ENCODE results near the gene MYZAP. TPM values are rescaled to one million over a fixed set of nuclear protein-coding genes. Genes with fewer than 3 reads are reported as not detected.

Gene MYZAP
- total and polyA plus RNA-seq, 2 of the 4 experiments (the other 2 are of a cell fraction) = not detected

DNA sequence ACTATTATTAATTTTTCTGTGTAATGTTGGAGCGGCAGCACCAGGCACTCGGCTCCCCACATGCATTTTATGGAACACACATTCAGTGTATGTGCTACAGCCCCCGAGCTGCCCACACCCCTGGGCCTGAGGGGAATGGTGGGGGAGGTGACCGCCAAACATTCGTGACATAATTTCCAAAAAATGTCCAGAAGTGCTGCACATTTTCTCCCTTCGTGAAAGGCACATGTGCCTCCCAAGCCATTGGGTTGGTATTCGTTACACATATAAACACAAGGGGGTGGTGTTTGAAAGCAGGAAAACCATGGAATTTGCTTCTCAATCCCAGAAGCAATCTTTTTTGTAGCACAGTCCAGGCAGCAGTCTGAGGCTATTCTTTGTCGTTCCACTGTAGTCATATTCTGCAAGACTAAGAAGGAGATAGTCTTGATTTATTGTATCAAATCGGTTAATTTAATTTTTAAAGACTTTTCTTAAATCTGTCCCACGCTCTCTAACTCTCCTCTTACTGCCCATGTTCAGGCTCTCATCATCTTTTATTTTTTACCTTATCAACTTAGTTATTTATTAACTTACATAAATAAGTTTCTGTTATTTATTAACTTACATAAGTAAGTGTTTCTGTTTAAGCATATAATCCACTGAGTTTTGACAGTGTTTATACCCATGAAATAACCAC lies 75.6 kb downstream of the MYZAP start:
- no peaks in the 10 kb centered on the region for H3K36me3 ChIP-seq (ENCODE audit: control insufficient read depth, insufficient read depth, low read length)
- no peaks in the 10 kb centered on the region for H3K9me1 ChIP-seq (ENCODE audit: insufficient read depth, low read length)
- no peak overlapping the region for H2BK15ac ChIP-seq (ENCODE audit: low read depth, low read length)
- H3K18ac ChIP-seq (ENCODE audit: low read depth, low read length) = no peak overlapping the region
- H3K4me3 ChIP-seq (ENCODE audit: insufficient read depth, low read depth, low read length) = no peak overlapping the region
- no peaks in the 10 kb centered on the region for H4K20me1 ChIP-seq (ENCODE audit: insufficient read depth, low read length)
- no peak overlapping the region for H3K56ac ChIP-seq (ENCODE audit: extremely low read depth, insufficient read depth, low read length)
- ATAC-seq (ENCODE audit: low read depth) (peak; percentile 97), DNase-seq (peak; percentile 71)
- H3K9ac ChIP-seq (ENCODE audit: low read depth, low read length) = no peak overlapping the region
- H4K8ac ChIP-seq (ENCODE audit: low read depth in 2 of 2, low read length in 2 of 2) = no peak overlapping the region
- intact Hi-C loops (cut with micrococcal nuclease) = loop anchor here (1.0 to 10.0 kb wide), 4 partner anchors 39 to 407 kb away; partner anchors contain the start of gene POLR2M
- H2BK5ac ChIP-seq (ENCODE audit: low read depth, low read length, poor library complexity, severe bottlenecking) = no peak overlapping the region
- dilution Hi-C loops (cut with HindIII; ENCODE audit: low sequenced_read_pairs, unreplicated experiment) = no loop called here
- H3K27me3 ChIP-seq (ENCODE audit: control insufficient read depth, insufficient read depth, low read length) = peaks cover 8% of the 10 kb centered on the region
- WGBS, 2 experiments (ENCODE audit: extremely low coverage in 2 of 2, insufficient read length in 1 of 2) = no CpG with 5 or more reads among the region's 10 CpGs
- H2BK20ac ChIP-seq (ENCODE audit: low read depth, low read length) = no peak overlapping the region
- H3K14ac ChIP-seq (replicated peaks; ENCODE audit: low read depth, low read length) = no peak overlapping the region
- H2BK120ac ChIP-seq (ENCODE audit: low read depth, low read length) = no peak overlapping the region
- no peaks in the 10 kb centered on the region for H3K79me1 ChIP-seq (ENCODE audit: low read depth in 1 of 2, low read length in 2 of 2)
- in situ Hi-C loops (cut with MboI; ENCODE audit: low sequenced_read_pairs) = loop anchor here (10.0 kb wide), 1 partner anchor 197 kb away; no protein-coding TSS in a partner anchor
- 0 out of 2 replicates have a peak overlapping the region, but pooled peaks have one; percentile 29 for H3K23ac ChIP-seq (ENCODE audit: low read depth, low read length)
- TF ChIP-seq RFX5 (IDR thresholded peaks at IDR 0.05; ENCODE audit: low read depth, low read length) = no peak
- no peak for TF ChIP-seq MAZ (IDR thresholded peaks at IDR 0.05; ENCODE audit: borderline replicate concordance, low read depth, low read length)
- TF ChIP-seq, protein P1, sequence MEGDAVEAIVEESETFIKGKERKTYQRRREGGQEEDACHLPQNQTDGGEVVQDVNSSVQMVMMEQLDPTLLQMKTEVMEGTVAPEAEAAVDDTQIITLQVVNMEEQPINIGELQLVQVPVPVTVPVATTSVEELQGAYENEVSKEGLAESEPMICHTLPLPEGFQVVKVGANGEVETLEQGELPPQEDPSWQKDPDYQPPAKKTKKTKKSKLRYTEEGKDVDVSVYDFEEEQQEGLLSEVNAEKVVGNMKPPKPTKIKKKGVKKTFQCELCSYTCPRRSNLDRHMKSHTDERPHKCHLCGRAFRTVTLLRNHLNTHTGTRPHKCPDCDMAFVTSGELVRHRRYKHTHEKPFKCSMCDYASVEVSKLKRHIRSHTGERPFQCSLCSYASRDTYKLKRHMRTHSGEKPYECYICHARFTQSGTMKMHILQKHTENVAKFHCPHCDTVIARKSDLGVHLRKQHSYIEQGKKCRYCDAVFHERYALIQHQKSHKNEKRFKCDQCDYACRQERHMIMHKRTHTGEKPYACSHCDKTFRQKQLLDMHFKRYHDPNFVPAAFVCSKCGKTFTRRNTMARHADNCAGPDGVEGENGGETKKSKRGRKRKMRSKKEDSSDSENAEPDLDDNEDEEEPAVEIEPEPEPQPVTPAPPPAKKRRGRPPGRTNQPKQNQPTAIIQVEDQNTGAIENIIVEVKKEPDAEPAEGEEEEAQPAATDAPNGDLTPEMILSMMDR (conservative IDR thresholded peaks at IDR 0.05; ENCODE audit: low read depth, low read length) = peak; percentile 57
- TF ChIP-seq RAD21 (IDR thresholded peaks at IDR 0.05; ENCODE audit: low read length) = peak; percentile 66
- peak; percentile 28 for TF ChIP-seq SMC3 (IDR thresholded peaks at IDR 0.05; ENCODE audit: low read depth, low read length)
- TF ChIP-seq, protein P2, sequence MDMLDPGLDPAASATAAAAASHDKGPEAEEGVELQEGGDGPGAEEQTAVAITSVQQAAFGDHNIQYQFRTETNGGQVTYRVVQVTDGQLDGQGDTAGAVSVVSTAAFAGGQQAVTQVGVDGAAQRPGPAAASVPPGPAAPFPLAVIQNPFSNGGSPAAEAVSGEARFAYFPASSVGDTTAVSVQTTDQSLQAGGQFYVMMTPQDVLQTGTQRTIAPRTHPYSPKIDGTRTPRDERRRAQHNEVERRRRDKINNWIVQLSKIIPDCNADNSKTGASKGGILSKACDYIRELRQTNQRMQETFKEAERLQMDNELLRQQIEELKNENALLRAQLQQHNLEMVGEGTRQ (IDR thresholded peaks at IDR 0.05; ENCODE audit: low read depth, low read length) = peak; percentile 48
- TF ChIP-seq MAFK (IDR thresholded peaks at IDR 0.05; ENCODE audit: low read depth, low read length) = no peak
- TF ChIP-seq BHLHE40 (IDR thresholded peaks at IDR 0.05; ENCODE audit: low read depth, low read length) = peak; percentile 59; the same call in 1 of the 2 replicates
- H3K4me1 ChIP-seq (ENCODE audit: control insufficient read depth, insufficient read depth, low read length) = no peaks in the 10 kb centered on the region
- H4K91ac ChIP-seq (ENCODE audit: insufficient read depth, low read depth, low read length) = no peak overlapping the region
- no peak overlapping the region for H2AK5ac ChIP-seq (ENCODE audit: low read depth, low read length)
- no peak overlapping the region for H2AK9ac ChIP-seq (replicated peaks; ENCODE audit: low read depth, low read length, poor library complexity)
- ChIA-PET POLR2A (ENCODE audit: unreplicated experiment) (no interaction called here), CTCF (interaction anchor here (0.6 to 1.6 kb wide), 9 partner anchors 10 to 1852 kb away, joined by 3 to 6 read pairs (median 3); no protein-coding TSS in a partner anchor)
- H4K5ac ChIP-seq (ENCODE audit: low read depth, low read length) = no peak overlapping the region
- peak overlapping the region; percentile 27 for H2AFZ ChIP-seq (replicated peaks; ENCODE audit: low read length, poor library complexity)
- peak overlapping the region; percentile 41; the same call in 1 of the 2 replicates for H3K4me2 ChIP-seq (ENCODE audit: low read depth, low read length)
- H3K27ac ChIP-seq (ENCODE audit: insufficient read depth, low read length) = no peak overlapping the region
- H3K4ac ChIP-seq (ENCODE audit: low read depth, low read length) = no peak overlapping the region
- BruUV-seq (replicated peaks) = no TSS peak
- no peaks in the 10 kb centered on the region for H3K9me3 ChIP-seq (ENCODE audit: control insufficient read depth, insufficient read depth, low read length)
